H9 (cell line): ENCODE results near the gene PGM3. TPM values are rescaled to one million over a fixed set of nuclear protein-coding genes. Genes with fewer than 3 reads are reported as not detected.

Source experiments
- DNase-seq: peaks from one replicate; pipeline ENCODE4 v3.0.0-alpha.2; 2017
- H2AFZ ChIP-seq: one replicate; pipeline ENCODE4 v1.6.1; 2013; ENCODE audit warnings: mild to moderate bottlenecking, low read length, control low read depth, moderate library complexity
- H2AK5ac ChIP-seq: 2 replicates; pipeline ENCODE4 v1.6.1; 2013; ENCODE audit warnings: low read length, control low read depth, mixed read lengths; ENCODE audit not compliant: insufficient read length
- H2BK120ac ChIP-seq: one replicate; pipeline ENCODE4 v1.6.1; 2013; ENCODE audit warnings: low read depth, mild to moderate bottlenecking, low read length, control low read depth, inconsistent platforms; ENCODE audit not compliant: poor library complexity, severe bottlenecking
- H2BK12ac ChIP-seq: 2 replicates; pipeline ENCODE4 v1.6.1; 2013; ENCODE audit warnings: low read length, control low read depth, mixed read lengths, low read depth; ENCODE audit not compliant: insufficient read length
- H2BK15ac ChIP-seq: 2 replicates; pipeline ENCODE4 v1.6.1; 2013; ENCODE audit warnings: low read depth, low read length, control low read depth
- H2BK20ac ChIP-seq: one replicate; pipeline ENCODE4 v1.6.1; 2013; ENCODE audit warnings: low read depth, mild to moderate bottlenecking, low read length, control low read depth, inconsistent platforms; ENCODE audit not compliant: poor library complexity, severe bottlenecking
- H2BK5ac ChIP-seq: 2 replicates; pipeline ENCODE4 v1.6.1; 2013; ENCODE audit warnings: low read length, control low read depth, mixed read lengths; ENCODE audit not compliant: insufficient read length
- H3K14ac ChIP-seq: 2 replicates; pipeline ENCODE4 v1.6.1; 2013; ENCODE audit warnings: low read length, control low read depth; ENCODE audit not compliant: insufficient read depth
- H3K18ac ChIP-seq: 2 replicates; pipeline ENCODE4 v1.6.1; 2013; ENCODE audit warnings: low read depth, mild to moderate bottlenecking, mixed read lengths, low read length, control low read depth; ENCODE audit not compliant: insufficient read length
- H3K23ac ChIP-seq: 2 replicates; pipeline ENCODE4 v1.6.1; 2013; ENCODE audit warnings: low read length, control low read depth, mixed read lengths, low read depth; ENCODE audit not compliant: insufficient read length
- H3K23me2 ChIP-seq: 2 replicates; pipeline ENCODE4 v1.6.1; 2013; ENCODE audit warnings: low read depth, mild to moderate bottlenecking, mixed read lengths, low read length, control low read depth; ENCODE audit not compliant: insufficient read length, poor library complexity, severe bottlenecking
- H3K27ac ChIP-seq: 2 replicates; pipeline ENCODE4 v1.5.1; 2013; ENCODE audit warnings: low read length, control low read depth, mixed read lengths, low read depth; ENCODE audit not compliant: insufficient read length
- H3K27me3 ChIP-seq: 2 replicates; pipeline ENCODE4 v1.6.1; 2013; ENCODE audit warnings: low read length, control low read depth, inconsistent platforms; ENCODE audit not compliant: insufficient read depth
- H3K4ac ChIP-seq: 2 replicates; pipeline ENCODE4 v1.6.1; 2013; ENCODE audit warnings: low read depth, mild to moderate bottlenecking, control low read depth, inconsistent platforms, low read length, moderate library complexity
- H3K4me1 ChIP-seq: 2 replicates; pipeline ENCODE4 v1.6.1; 2013; ENCODE audit warnings: low read length, control low read depth, inconsistent platforms; ENCODE audit not compliant: insufficient read depth
- H3K4me2 ChIP-seq: 2 replicates; pipeline ENCODE4 v1.6.1; 2013; ENCODE audit warnings: low read length, control low read depth, mixed read lengths; ENCODE audit not compliant: insufficient read length, insufficient read depth
- H3K56ac ChIP-seq: 2 replicates; pipeline ENCODE4 v1.6.1; 2013; ENCODE audit warnings: low read depth, mild to moderate bottlenecking, mixed read lengths, low read length, control low read depth; ENCODE audit not compliant: insufficient read length
- H3K79me1 ChIP-seq: 2 replicates; pipeline ENCODE4 v1.6.1; 2013; ENCODE audit warnings: low read depth, mild to moderate bottlenecking, moderate library complexity, low read length, control low read depth, inconsistent platforms; ENCODE audit not compliant: insufficient read depth, poor library complexity, severe bottlenecking
- H3K79me2 ChIP-seq: 2 replicates; pipeline ENCODE4 v1.6.1; 2013; ENCODE audit warnings: low read length, control low read depth, inconsistent platforms; ENCODE audit not compliant: insufficient read depth
- H3K9ac ChIP-seq: 2 replicates; pipeline ENCODE4 v1.6.1; 2013; ENCODE audit warnings: low read length, control low read depth, mixed read lengths; ENCODE audit not compliant: insufficient read length; ENCODE audit errors: extremely low read depth
- H3K9me3 ChIP-seq: one replicate; pipeline ENCODE4 v1.6.1; 2013; ENCODE audit warnings: low read depth, low read length, inconsistent platforms; ENCODE audit not compliant: control insufficient read depth
- H3T11ph ChIP-seq: one replicate; pipeline ENCODE4 v1.6.1; 2013; ENCODE audit warnings: mild to moderate bottlenecking, low read length, control low read depth, inconsistent platforms
- H4K20me1 ChIP-seq: one replicate; pipeline ENCODE4 v1.6.1; 2013; ENCODE audit not compliant: control insufficient read depth, insufficient read length, insufficient read depth
- H4K5ac ChIP-seq: 2 replicates; pipeline ENCODE4 v1.6.1; 2013; ENCODE audit warnings: low read depth, mild to moderate bottlenecking, mixed read lengths, low read length, control low read depth; ENCODE audit not compliant: insufficient read length
- H4K8ac ChIP-seq: replicated peaks from 2 replicates; pipeline ENCODE4 v1.6.1; 2013; ENCODE audit warnings: low read length, control low read depth, mixed read lengths, low read depth; ENCODE audit not compliant: insufficient read length
- H4K91ac ChIP-seq: 2 replicates; pipeline ENCODE4 v1.6.1; 2013; ENCODE audit warnings: low read depth, mild to moderate bottlenecking, moderate library complexity, mixed read lengths, low read length, control low read depth; ENCODE audit not compliant: insufficient read length
- H3K27ac Mint-ChIP-seq, 3 experiments: 2 replicates in 2 of 3; 3 replicates in 1 of 3; pipeline ENCODE4 v1.8.0; 2020 to 2021; ENCODE audit warnings: mixed read lengths in 3 of 3, mild to moderate bottlenecking in 1 of 3, moderate library complexity in 1 of 3
- H3K27me3 Mint-ChIP-seq: 2 replicates; pipeline ENCODE4 v1.8.0; 2021; ENCODE audit warnings: low read depth, mild to moderate bottlenecking, moderate library complexity, mixed read lengths
- H3K36me3 Mint-ChIP-seq, 3 experiments: 2 replicates in 2 of 3; 3 replicates in 1 of 3; pipeline ENCODE4 v1.8.0; 2020 to 2021; ENCODE audit warnings: low read depth in 3 of 3, mixed read lengths in 3 of 3; ENCODE audit not compliant: insufficient read depth in 1 of 3
- H3K4me1 Mint-ChIP-seq, 2 experiments: 2 replicates each; pipeline ENCODE4 v1.8.0; 2020; ENCODE audit warnings: mixed read lengths in 2 of 2
- H3K4me3 Mint-ChIP-seq, 2 experiments: 2 replicates in 1 of 2; 3 replicates in 1 of 2; pipeline ENCODE4 v1.8.0; 2020 to 2021; ENCODE audit warnings: mild to moderate bottlenecking in 2 of 2, mixed read lengths in 2 of 2, moderate library complexity in 1 of 2
- H3K9me3 Mint-ChIP-seq, 2 experiments: 2 replicates in 1 of 2; 3 replicates in 1 of 2; pipeline ENCODE4 v1.8.0; 2020; ENCODE audit warnings: mild to moderate bottlenecking in 2 of 2, mixed read lengths in 2 of 2, moderate library complexity in 1 of 2
- CTCF ChIP-seq: fragments of 200-600 bp; sonication (generic); conservative IDR thresholded peaks from 3 replicates; pipeline ENCODE4 v1.8.0; 2021; ENCODE audit warnings: antibody characterized with exemption, mild to moderate bottlenecking
- total RNA-seq: library from RNA; stranded (reverse); gene quantifications from 2 replicates; pipeline ENCODE4 v1.2.1, GENCODE V29; 2021

PGM3 gene
- total RNA-seq, 1 experiment from 2014 or later: 69.3 TPM

- no peak for TF ChIP-seq CTCF
- Histone ChIP-seq H2BK12ac (no peak overlapping the region), H2BK15ac (no peak overlapping the region), H3K23ac (no peak overlapping the region), H3K4me2 (no peak overlapping the region), H2AFZ (no peak overlapping the region), H3K79me2 (no peaks in the 10 kb centered on the region), H2BK5ac (no peak overlapping the region), H3K4ac (no peak overlapping the region), H2AK5ac (no peak overlapping the region), H2BK20ac (no peak overlapping the region), H3K9ac (no peak overlapping the region), H4K20me1 (no peaks in the 10 kb centered on the region), H3K14ac (no peak overlapping the region), H4K91ac (no peak overlapping the region), H3K23me2 (no peaks in the 10 kb centered on the region), H3K27ac (no peak overlapping the region), H3K9me3 (no peaks in the 10 kb centered on the region), H3K27me3 (no peaks in the 10 kb centered on the region), H3K18ac (no peak overlapping the region), H3K56ac (no peak overlapping the region), H3K4me1 (no peaks in the 10 kb centered on the region), H4K8ac (no peak overlapping the region), H3T11ph (no peak overlapping the region), H2BK120ac (no peak overlapping the region), H3K79me1 (no peaks in the 10 kb centered on the region), H4K5ac (no peak overlapping the region)
- no peak overlapping the region for H3K4me3 Mint-ChIP-seq
- H3K4me1 Mint-ChIP-seq: peaks cover 7 to 14% of the 10 kb centered on the region in 2 experiments
- no peak for DNase-seq
- H3K9me3 Mint-ChIP-seq: no peaks in the 10 kb centered on the region
- no peaks in the 10 kb centered on the region for H3K27me3 Mint-ChIP-seq
- peaks cover 15 to 83% (median 78%) of the 10 kb centered on the region in 3 experiments; a peak in 6 of 7 replicates for H3K36me3 Mint-ChIP-seq
- no peak overlapping the region for H3K27ac Mint-ChIP-seq
Observed at GRCh38 chr6:83180426-83180950, 12.6 kb downstream of the PGM3 start.
